HG02970 (cell line): ENCODE results near the gene ZNF770.

Experiments
- ATAC-seq: cut with Tn5 transposase; IDR thresholded peaks from one replicate; pipeline ENCODE4 v1.9.1; 2021; ENCODE audit warnings: mild to moderate bottlenecking, moderate library complexity, moderate number of reproducible peaks; ENCODE audit not compliant: unreplicated experiment, low FRiP score

Gene ZNF770

GRCh38 chr15:34988027-34988902, at the start of gene ZNF770:
TSS of gene ZNF770 (minus strand) at chr15:34988287. CDS start at chr15:34983434, 4,853 bp downstream.
- ATAC-seq, result peak; percentile 85

GRCh38 chr15:35028235-35028984, 40.3 kb upstream of the ZNF770 start:
- no peak for ATAC-seq

GRCh38 chr15:35023804-35024203, 35.7 kb upstream of the ZNF770 start:
- no peak for ATAC-seq

GRCh38 chr15:35020974-35021373, 32.9 kb upstream of the ZNF770 start:
- ATAC-seq, result no peak

GRCh38 chr15:35019404-35020327, 31.6 kb upstream of the ZNF770 start:
- ATAC-seq, result no peak

- ATAC-seq, result no peak
Measured at GRCh38 chr15:35014241-35014640, 26.2 kb upstream of the ZNF770 start.

GRCh38 chr15:35013370-35013769, 25.3 kb upstream of the ZNF770 start:
- no peak for ATAC-seq

GRCh38 chr15:35007397-35007796, 19.3 kb upstream of the ZNF770 start:
- no peak for ATAC-seq

GRCh38 chr15:35005933-35006332, 17.8 kb upstream of the ZNF770 start:
- ATAC-seq, result no peak

GRCh38 chr15:35003928-35004327, 15.8 kb upstream of the ZNF770 start:
- no peak for ATAC-seq

GRCh38 chr15:35000511-35000910, 12.4 kb upstream of the ZNF770 start:
- ATAC-seq, result no peak

GRCh38 chr15:34999906-35000305, 11.8 kb upstream of the ZNF770 start:
- no peak for ATAC-seq

- ATAC-seq, result no peak
Measured at GRCh38 chr15:34994925-34995324, 6.8 kb upstream of the ZNF770 start.

- ATAC-seq, result peak; percentile 84
Measured at GRCh38 chr15:34993877-34994276, 5.8 kb upstream of the ZNF770 start.

- no peak for ATAC-seq
Measured at GRCh38 chr15:34993412-34993811, 5.3 kb upstream of the ZNF770 start.

- ATAC-seq, result no peak
Measured at GRCh38 chr15:34987609-34988026, 469 bp downstream of the ZNF770 start.

- ATAC-seq, result no peak
Measured at GRCh38 chr15:34986771-34987480, 1.2 kb downstream of the ZNF770 start.

GRCh38 chr15:34986326-34986725, 1.8 kb downstream of the ZNF770 start:
- ATAC-seq, result no peak

GRCh38 chr15:34984889-34985630, 3.0 kb downstream of the ZNF770 start:
- no peak for ATAC-seq
